Testis (tissue), 3 donors: ENCODE data around the gene ST3GAL2. TPM values are rescaled to one million over a fixed set of nuclear protein-coding genes. Genes with fewer than 3 reads are reported as not detected.

Experiments
- DNase-seq: peaks from one replicate; pipeline ENCODE4 v3.0.0-alpha.2; 2019
- H3K27ac ChIP-seq, 2 donors: fragments of 200-600 bp; sonication (generic); one replicate each; pipeline ENCODE4 v1.5.1; 2019
- H3K27me3 ChIP-seq: fragments of 200-600 bp; sonication (generic); one replicate; pipeline ENCODE4 v1.5.1; 2019
- H3K36me3 ChIP-seq: fragments of 200-600 bp; sonication (generic); one replicate; pipeline ENCODE4 v1.5.1; 2017; ENCODE audit warnings: low read depth; ENCODE audit errors: missing control alignments
- H3K4me1 ChIP-seq: fragments of 200-600 bp; sonication (generic); one replicate; pipeline ENCODE4 v1.5.1; 2019
- H3K4me3 ChIP-seq, 2 donors: fragments of 200-600 bp; sonication (generic); one replicate each; pipeline ENCODE4 v1.5.1; 2017 to 2019
- H3K9me3 ChIP-seq: fragments of 200-600 bp; sonication (generic); one replicate; pipeline ENCODE4 v1.5.1; 2017
- CTCF ChIP-seq, 3 experiments: fragments of 450-650 bp in 2 of 3; fragments of 200-600 bp in 1 of 3; sonication (generic) in 1 of 3; IDR thresholded peaks; one replicate each; pipeline ENCODE4 v1.5.1; 2016 to 2019; ENCODE audit warnings: antibody characterized with exemption in 3 of 3, mild to moderate bottlenecking in 2 of 3, moderate library complexity in 1 of 3
- POLR2A ChIP-seq: fragments of 450-650 bp; IDR thresholded peaks from one replicate; pipeline ENCODE4 v1.6.1; 2017; ENCODE audit warnings: antibody characterized with exemption, mild to moderate bottlenecking, moderate library complexity
- WGBS, 2 donors: methylation state at CpG; one replicate each; pipeline ENCODE4 v1.1.5; 2018; 5-methylcytosine and 5-hydroxymethylcytosine counted together
- intact Hi-C: fragments of 100-400 bp; cut with DNase I; formaldehyde crosslinking; loops from one replicate; pipeline ENCODE4 v1.15.1; 2023; ENCODE audit warnings: low total_unique reads
- polyA plus RNA-seq: library from polyadenylated mRNA; stranded (reverse); fragments of 350-450 nt; fragmentation: Illumina TruSeq; extraction: RNeasy Lipid Tissue Mini Kit (QIAGEN cat#74804); gene quantifications from one replicate; pipeline ENCODE4 v1.2.3, GENCODE V29; 2014; ENCODE audit warnings: low read depth, low replicate concordance; ENCODE audit not compliant: insufficient read depth
- total RNA-seq, 2 donors: library from RNA; depleted of rRNA; stranded (reverse); fragments of >200 nt; gene quantifications; one replicate each; pipeline ENCODE4 v1.2.3, GENCODE V29; 2016

The ST3GAL2 gene
- total and polyA plus RNA-seq, 3 donors from 2014 or later = 20.2 to 46.2 (median 32.5) TPM

- no peak for DNase-seq
- intact Hi-C loops = no loop called here
- H3K27ac ChIP-seq = no peak overlapping the region
- H3K4me3 ChIP-seq = no peak overlapping the region
- no peaks in the 10 kb centered on the region for H3K4me1 ChIP-seq
- H3K9me3 ChIP-seq = no peaks in the 10 kb centered on the region
- 92 to 94% methylated on average over 7 to 26 of the region's 28 CpGs for WGBS, 2 donors
- no peak for TF ChIP-seq CTCF (IDR thresholded peaks at IDR 0.05)
- no peak for TF ChIP-seq POLR2A
- H3K27me3 ChIP-seq = no peaks in the 10 kb centered on the region
- H3K36me3 ChIP-seq = no peaks in the 10 kb centered on the region
These were observed 34.0 kb upstream of the ST3GAL2 start for GRCh38 chr16:70472786-70473433.

GRCh38 chr16:70470927-70471341 lies 32.0 kb upstream of the ST3GAL2 start:
- TF ChIP-seq POLR2A (no peak), CTCF (IDR thresholded peaks at IDR 0.05) (peak; percentile 34 to 49 (median 36))
- DNase-seq = peak; percentile 70
- Histone ChIP-seq H3K9me3 (no peaks in the 10 kb centered on the region), H3K4me1 (no peaks in the 10 kb centered on the region), H3K27ac (no peak overlapping the region), H3K4me3 (no peak overlapping the region), H3K27me3 (no peaks in the 10 kb centered on the region), H3K36me3 (no peaks in the 10 kb centered on the region)
- WGBS, 2 donors = 35% methylated on average over 15 of the region's 17 CpGs; no CpG with 5 or more reads in 1 of the 2 donors
- intact Hi-C loops = no loop called here

- Histone ChIP-seq H3K4me1 (no peaks in the 10 kb centered on the region), H3K27ac (no peak overlapping the region), H3K27me3 (no peaks in the 10 kb centered on the region), H3K4me3 (no peak overlapping the region), H3K9me3 (no peaks in the 10 kb centered on the region), H3K36me3 (no peaks in the 10 kb centered on the region)
- intact Hi-C loops = no loop called here
- 94 to 98% methylated on average over 6 to 10 of the region's 10 CpGs for WGBS, 2 donors
- TF ChIP-seq POLR2A = no peak
- no peak for DNase-seq
These were observed 31.4 kb upstream of the ST3GAL2 start for GRCh38 chr16:70470141-70470926.

GRCh38 chr16:70468776-70469525 lies 30.1 kb upstream of the ST3GAL2 start:
- Histone ChIP-seq H3K27ac (no peak overlapping the region), H3K4me3 (no peak overlapping the region), H3K4me1 (no peaks in the 10 kb centered on the region), H3K27me3 (no peaks in the 10 kb centered on the region), H3K36me3 (no peaks in the 10 kb centered on the region), H3K9me3 (no peaks in the 10 kb centered on the region)
- WGBS, 2 donors = 92 to 95% methylated on average over 9 to 14 of the region's 16 CpGs
- no peak for DNase-seq
- TF ChIP-seq POLR2A = no peak
- TF ChIP-seq CTCF (IDR thresholded peaks at IDR 0.05) = no peak
- intact Hi-C loops = no loop called here

- Histone ChIP-seq H3K36me3 (no peaks in the 10 kb centered on the region), H3K4me3 (no peak overlapping the region), H3K27ac (no peak overlapping the region), H3K9me3 (no peaks in the 10 kb centered on the region), H3K27me3 (no peaks in the 10 kb centered on the region), H3K4me1 (no peaks in the 10 kb centered on the region)
- TF ChIP-seq CTCF (IDR thresholded peaks at IDR 0.05) (no peak), POLR2A (no peak)
- intact Hi-C loops = no loop called here
- DNase-seq = no peak
- 96% methylated on average over 5 to 8 of the region's 8 CpGs for WGBS, 2 donors
These were observed 28.7 kb upstream of the ST3GAL2 start for GRCh38 chr16:70467608-70468007.
